SK-N-DZ (cell line): Measurements from ENCODE around the gene SNTG2.

ENCODE experiments used
- DNase-seq: peaks from one replicate; pipeline ENCODE4 v3.0.0-alpha.2; 2015; ENCODE audit warnings: low spot score

SNTG2 gene

DNA sequence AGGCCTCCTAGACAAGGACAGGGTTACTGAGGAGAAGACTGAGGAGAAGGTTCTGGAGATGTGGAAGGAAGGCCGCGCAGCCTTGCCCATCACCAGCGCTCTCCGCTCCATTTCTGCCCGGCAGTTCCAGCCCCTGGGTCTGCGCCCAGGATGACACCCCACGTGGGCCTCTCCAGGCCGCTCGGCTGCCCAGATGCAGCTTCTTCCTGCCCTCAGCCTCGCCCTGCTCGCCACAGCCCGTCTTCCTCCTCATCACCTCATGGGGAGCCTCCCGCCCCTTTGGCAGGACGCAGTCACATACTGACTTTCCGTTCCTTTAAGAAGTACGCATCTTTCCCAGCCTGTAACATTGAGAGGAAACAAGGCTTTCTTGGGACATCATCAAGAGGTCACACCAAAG lies 37.1 kb downstream of the SNTG2 start:
- DNase-seq: no peak

DNA sequence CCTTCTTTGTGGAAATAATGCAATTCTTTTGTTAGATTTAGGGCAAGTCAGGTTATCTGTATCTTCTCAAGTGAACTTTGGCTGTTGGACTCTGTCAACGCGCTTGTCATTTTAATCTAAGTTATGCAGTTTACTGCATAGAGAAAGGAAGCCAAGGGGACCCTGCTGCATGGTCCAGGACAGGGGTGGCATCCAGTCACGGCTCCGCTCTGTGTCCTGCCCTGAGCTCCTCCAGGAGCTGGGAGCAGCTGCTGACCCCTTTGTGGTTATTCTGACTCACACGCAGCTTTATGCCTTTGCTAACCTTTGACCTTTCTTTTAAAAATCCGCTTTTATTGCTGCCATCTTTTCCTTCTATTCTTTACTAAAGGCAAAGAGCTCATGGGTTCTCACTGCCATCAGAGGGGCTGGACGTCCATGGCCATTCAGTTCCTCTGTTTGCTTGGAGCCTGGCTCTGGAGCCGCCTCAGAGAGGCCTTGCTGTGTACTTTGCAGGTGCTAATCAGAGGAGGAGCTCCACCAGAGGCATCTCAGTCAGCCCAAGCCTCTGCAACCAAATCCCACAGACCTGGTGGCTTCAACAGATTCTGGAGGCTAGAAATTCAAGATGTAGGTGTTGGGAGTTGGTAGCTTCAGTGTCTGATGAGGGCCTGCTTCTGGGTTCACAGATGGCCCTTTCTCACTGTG lies 39.3 kb downstream of the SNTG2 start:
- no peak for DNase-seq

DNA sequence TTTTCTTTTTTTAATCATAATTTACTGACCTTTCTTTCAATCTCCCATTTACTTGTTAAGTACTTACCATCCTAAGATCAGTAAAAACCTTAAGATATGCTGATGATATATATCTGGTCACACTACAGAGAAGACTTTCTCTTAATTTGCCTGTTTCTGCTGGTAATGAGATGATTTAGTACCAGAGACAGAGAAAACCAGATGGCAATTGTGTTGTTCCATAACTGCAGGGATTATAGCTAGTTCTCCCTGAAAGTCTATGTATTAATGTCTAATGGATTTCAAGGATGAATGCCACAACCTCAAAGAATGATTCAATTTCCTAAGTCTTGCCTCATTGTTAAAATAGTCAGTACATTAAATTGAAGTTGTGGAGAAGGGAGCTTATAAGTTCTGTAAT lies 40.3 kb downstream of the SNTG2 start:
- DNase-seq: no peak

DNA sequence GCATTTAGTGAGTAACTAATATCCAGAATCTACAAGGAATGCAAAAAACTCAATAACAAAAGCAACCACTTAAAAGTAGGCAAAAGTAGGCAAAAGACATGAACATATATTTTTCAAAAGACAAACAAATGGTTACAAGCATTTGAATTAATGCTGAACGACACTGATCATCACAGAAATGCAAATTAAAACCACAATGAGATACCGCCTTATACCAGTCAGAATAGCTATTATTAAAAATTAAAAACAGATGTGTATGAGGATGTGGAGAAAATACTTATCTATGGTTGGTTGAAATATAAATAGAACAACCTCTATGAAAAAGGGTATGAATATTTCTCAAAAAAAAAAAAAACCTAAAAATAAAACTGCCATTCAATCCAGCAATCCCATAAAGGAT lies 51.7 kb downstream of the SNTG2 start:
- no peak for DNase-seq

DNA sequence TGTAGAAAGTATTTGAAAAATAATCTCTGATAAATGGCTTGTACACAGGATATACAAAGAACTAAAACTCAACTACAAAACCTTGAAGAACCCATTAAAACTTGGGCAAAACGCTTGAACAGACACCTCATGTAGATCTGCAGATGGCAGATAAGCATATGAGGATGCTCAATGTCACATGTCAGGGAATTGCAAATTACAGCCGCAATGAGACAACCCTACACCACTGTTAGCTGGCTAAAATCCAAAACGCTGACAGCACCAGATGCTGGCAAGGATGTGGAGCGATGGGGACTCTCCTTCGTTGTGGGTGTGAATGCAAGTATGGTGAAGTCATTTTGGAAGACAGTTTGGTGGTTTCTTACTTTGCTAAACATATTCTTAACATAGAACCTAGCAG lies 53.7 kb downstream of the SNTG2 start:
- DNase-seq: no peak

DNA sequence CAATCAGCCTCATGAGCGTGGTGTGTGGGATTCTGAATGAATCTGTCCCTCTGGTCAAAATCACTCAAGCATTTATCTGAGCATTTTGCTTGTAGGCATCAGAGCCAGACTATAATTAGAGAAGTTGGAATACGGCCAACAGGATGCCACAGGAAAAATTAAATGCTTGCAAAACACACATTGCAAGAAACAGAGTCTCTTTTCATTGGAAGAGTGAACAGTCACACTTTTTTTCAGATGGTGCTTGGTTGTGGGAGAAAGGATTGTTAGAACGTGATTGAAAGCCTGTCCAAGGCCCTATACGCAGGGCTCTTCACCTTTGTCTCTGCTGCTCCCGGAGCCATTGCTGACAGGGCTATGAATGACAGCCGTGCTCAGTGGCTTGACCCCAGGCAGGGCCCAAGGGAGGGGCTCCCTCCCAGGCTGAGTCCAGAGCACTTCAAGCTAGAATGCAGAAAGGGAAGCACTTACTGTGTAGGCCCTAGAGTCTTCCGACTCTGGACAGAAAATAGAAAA lies 59.8 kb downstream of the SNTG2 start:
- DNase-seq: no peak

DNA sequence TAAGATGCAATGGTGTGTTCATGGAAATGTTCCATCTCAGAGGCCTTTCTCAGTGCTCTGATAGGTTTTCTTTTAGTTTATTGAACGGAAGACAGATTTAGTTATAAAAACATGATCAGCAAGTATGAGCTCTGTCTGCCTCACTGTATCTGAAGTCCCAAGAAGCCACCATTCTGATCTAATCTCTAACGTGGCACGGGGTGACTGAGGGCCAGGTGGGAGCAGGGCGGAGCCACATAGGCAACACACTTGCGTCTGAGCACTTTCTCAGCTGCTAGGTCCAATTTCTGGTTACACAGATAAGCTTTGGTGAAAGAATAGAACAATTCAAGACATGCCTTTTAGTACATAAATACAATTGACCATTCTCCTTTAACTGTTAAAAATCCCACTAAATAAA lies 60.4 kb downstream of the SNTG2 start:
- no peak for DNase-seq

DNA sequence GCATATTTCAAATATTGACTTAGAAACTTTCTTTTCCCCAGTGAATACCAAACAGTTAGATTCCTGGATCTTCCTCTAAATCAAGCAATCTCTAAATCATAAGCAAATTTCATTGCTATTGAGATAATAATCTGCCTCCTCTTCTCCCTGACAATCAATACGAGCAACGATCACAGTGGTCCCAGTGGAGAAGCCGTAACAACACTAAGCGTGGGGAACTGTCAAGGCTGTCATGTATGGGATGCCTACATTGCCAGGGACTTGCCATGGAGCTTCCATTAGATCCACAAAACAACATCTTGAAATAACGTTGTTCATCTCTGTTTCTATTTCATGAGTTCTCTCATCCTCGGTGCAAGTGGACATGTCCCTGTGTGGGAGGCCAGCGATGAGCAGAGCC lies 61.3 kb downstream of the SNTG2 start:
- no peak for DNase-seq

DNA sequence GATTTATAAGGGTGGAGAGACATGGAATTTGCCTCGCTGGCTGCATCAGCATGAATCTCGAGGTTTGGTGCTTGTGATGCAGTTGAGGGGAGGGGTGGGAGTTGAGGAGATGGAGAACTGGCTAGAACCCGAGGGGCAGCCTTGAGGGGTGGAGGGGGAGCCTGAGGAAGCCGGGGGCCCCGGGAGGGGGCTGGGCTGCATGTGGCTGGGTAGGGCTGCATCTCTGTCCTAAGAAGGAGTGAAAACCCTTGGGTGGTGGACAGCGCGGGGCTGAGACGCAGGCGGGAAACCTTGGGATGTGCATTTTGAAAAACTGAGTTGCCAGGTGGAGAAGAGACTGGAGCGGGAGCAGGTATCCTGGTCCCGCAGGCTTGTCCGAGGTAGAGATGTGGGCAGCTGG lies 64.2 kb downstream of the SNTG2 start:
- DNase-seq: no peak

DNA sequence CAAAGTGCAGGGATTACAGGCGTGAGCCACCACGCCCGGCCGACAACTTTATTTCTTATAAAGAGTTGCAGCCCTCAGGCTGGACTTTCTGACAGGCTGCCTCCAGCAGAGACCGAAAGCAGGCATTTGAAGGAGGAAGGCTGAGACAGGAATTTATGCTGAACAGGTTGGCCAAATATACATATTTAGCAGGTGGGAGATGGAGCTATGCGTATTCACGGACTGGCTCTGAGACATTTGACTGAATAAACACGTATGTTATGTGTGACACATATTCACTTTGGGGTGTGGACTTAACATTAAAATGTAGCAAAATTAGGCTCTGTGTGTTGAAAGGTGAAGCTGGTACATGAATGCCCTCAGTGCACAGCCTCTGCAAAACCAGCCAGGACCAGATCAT lies 65.9 kb downstream of the SNTG2 start:
- no peak for DNase-seq

DNA sequence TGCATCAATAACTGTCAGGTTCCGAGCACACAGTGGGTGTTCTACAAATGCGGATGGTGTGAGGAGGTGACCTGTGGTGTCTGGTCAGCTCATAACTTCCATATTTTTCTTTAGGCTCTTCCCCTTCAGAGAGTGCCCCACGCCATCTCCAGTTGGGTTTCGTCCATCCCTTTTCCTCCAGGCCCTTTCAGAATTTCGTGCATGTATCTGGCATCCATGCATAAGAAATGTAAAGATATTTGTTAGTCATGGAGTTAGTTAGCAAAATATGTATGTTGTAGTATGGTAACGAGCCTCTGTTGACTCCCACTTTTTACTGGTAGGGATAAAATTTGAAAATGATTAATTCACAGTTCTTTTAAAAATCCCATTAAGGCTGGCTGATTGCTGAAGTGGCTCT lies 67.2 kb downstream of the SNTG2 start:
- DNase-seq: no peak

DNA sequence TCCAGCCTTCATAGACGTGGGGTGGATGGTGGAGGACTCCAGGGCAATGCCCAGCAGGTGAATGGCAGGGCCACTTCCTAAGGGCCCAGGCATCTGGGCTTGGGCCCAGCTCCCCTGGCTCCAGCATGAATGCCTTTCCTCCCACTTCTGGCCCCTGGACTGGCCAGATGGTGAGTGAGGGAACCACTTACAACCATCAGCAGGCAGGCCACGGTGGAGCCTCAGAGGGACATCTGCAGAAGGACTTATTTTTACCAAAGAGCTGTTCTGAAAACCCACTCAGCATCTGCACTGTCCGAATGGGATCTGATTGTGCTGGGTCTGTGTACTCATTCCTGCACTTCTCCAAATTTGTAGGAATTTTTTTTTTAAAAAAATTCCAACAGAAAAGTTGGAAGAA lies 69.6 kb downstream of the SNTG2 start:
- no peak for DNase-seq

DNA sequence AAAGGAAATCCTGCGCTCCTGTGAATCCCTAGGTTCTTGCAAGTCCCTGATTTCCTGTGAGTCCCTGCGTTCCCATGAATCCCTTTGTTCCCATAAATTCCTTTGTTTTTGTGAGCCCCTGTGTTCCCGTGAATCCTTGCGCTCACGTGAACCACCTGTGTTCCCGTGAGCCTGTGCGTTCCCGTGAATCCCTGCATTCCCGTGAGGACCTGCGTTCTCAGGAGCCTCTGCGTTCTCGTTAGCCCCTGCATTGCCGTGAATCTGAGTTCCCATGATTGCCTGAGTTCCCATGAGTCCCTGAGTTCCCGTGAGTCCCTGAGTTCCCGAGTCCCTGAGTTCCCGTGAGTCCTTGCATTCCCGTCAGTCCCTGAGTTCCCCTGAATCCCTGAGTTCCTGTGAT lies 71.5 kb downstream of the SNTG2 start:
- DNase-seq: no peak

DNA sequence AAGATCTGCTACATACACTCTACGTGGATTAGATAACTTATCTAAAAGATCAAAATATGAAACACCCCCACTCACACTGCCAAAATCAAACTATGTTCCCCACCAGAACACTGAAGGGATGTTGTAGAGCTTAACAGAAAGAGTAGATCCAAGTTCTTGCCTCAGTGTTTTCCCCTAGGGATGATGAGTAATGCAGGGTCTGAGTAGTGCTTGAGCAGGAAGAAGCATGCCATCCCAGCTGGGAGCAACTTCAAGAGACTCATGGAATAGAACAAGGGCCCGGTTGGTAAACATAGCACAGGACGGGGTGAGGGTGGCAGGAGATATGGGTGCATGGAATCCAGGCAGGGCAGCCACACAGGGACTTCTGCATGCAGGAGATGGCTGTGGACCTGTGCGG lies 74.3 kb downstream of the SNTG2 start:
- no peak for DNase-seq

DNA sequence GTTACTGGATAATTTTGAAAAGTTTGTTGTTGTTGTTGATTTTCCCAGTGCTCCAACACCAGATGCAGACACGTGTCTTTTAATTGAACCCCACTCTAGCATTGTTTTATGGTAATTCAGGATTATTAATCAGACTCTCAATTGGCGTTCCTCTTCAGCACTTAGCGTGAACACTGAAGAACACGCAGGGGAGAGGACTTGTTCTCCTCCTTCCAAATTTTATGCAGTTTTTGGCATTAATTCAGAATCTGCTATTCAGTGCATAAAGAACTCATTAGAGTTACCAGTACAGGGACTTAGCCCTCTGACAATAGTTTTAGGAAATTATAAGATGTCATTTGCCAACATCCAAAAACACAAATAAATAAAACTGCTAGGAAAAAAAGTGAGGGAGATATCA lies 75.5 kb downstream of the SNTG2 start:
- no peak for DNase-seq

DNA sequence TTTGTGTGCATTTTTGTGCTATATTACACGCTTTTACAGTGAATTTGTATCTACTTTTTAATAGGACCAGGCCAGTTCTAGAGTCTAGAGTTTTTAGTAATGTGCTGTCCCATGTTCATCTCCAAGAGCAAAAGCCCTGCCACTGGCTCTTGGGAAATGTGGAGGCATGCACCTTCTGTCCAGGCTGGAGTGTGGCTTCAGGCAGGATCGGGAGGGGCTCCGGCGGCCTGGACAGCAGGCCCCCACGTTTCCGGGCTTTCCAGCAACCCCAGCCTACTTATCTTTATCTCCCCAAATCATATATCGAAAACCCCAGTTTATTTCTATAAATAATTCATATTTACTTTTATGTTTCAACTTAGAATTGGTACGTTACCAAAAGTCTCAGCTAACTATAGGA lies 78.2 kb downstream of the SNTG2 start:
- no peak for DNase-seq

DNA sequence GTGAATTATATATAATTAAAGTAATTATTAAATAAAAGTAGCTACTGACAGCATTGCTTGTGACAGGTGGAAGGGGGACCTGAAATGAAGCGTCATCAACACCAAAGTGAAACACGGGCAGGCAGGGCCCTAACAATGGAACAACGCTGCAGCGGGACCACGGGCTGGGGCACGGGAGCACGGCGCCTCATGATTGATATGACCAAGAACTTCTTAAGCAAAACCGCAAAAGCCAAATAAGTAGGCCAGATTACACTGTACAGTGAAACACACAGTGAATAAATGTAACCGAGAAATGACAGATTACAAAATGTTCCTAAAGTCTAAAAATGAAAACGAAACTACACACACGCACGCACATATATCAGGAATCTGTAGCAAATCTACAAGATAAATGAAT lies 81.4 kb downstream of the SNTG2 start:
- DNase-seq: no peak

DNA sequence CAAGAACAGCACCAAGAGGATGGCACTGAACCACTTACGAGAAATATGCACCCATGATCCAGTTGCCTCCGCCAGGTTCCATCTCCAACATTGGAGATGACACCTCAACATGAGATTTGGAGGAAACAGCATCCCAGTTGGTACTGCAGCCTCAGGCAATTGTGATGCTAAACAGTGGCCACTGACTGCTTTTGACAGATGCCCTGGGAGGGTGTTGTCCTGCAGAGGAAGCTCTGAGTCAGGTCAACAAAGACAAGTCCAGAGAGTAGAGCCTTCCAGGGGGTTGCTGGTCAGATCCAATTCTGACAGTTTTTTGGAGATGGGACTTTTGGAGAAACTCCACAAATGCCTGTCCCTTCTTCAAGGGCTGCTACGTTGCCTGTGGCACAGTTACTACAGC lies 82.4 kb downstream of the SNTG2 start:
- no peak for DNase-seq

DNA sequence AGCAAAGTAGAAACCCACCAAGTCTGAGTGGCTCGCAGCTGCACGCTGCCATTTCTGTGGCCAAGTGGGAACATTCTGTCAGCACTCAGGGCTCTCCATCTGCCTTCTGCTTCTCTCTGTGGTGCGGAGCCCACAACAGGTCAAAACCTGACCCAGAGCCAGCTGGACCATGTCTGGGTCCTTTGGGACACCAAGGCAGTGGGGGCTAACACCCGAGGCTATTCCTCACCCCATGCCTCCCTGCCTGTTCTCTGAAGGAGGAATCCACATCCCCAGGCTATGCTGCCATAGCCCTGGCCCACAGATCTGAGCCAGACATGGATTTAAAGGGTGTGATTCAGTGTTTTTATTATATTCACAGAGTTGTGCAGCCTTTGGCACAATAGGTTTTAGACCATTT lies 86.4 kb downstream of the SNTG2 start:
- DNase-seq: no peak

DNA sequence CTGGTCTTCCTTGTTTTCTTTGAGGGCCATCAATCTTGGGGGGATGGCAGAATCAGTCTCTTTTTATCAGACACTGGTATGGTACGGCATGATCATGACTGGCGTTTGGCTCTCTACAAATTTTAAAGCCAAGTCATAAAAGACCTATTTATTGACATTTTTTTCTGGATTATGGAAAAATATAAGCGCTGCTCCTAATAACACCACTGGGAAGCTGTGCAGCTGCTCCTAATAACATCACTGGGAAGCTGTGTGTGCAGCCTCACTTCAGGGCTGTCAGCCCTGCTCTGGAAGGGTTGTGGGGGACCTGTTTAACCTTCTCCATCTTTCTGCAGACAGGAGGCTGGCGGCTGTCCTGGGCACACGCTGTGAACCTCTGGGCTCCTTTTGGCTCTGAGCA lies 88.9 kb downstream of the SNTG2 start:
- DNase-seq: no peak

DNA sequence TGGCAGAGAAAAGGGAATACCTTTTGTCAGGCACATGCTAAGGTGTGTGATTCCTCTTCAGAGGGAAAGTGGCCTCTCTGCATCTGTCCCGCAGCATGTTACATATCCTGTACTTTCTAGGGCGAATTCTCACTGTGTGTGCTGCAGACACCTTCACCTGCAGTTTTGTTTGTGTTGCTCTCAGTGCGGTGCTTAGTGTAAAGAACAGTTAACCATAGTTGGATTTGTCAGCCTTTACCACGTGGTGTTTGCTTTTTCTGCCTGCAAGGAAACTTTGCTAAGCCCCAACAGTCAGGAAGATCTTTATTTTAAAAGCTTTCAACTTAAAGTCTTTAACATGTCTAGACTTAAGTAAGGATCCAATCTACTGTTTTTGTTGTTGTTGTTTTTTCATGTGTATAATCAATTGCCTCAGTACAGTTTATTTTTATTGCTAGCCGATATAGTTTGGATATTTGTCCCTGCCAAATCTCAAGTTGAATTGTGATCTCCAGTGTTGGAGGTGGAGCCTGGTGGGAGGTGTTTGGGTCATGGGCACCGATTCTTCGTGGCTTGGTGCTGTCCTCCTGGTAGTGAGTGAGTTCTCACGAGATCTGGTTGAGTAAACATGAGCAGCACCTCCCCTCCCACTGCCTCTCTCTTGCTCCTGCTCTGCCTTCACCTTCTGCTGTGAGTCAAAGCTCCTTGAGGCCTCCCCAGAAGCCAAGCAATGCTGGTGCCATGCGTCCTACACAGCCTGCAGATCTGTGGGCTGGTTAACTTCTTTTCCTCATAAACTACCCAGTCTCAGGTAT lies 90.6 kb downstream of the SNTG2 start:
- DNase-seq: no peak

DNA sequence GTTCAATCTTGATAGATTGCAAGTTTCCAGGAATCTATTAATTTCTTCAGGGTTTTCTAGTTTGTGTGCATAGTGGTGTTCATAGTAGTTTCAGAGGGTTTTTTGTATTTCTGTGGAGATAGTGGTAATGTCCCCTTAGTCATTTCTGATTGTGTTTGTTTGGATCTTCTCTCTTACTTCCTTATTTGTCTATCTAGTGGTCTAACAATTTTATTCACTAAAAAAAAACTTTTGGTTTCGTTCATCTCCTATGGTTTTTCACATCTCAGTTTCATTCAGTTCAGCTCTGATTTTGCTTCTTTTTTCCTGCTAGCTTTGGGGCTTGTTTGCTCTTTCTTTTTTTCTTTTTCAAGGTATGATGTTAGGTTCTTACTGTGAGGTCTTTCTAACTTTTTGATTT lies 94.5 kb downstream of the SNTG2 start:
- no peak for DNase-seq

DNA sequence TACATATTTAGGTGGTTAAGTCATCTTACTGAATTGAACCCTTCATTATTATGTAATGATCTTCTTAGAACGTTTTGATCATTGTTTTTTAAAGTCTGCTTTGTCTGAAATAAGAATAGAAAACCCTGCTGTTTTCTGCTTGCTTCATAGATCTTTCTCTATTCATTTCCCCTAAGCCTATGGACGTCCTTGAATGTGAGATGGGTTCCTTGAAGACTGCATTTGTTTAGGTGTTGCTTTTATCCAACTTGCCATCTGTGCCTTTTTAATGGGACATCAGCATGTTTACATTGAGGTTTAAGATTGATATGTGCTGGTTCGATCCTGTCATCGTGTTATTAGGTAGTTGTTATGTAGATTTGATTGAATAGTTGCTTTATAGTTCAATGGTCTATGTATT lies 95.4 kb downstream of the SNTG2 start:
- no peak for DNase-seq
